ENCODE results near the gene SMC2. TPM values are rescaled to one million over a fixed set of nuclear protein-coding genes. Genes with fewer than 3 reads are reported as not detected.
A peak's percentile ranks its signal among the peaks of the same experiment; 100 is the strongest.

Gene SMC2
- total RNA-seq, 4 donors from 2014 or later, result 3.3 to 30.4 (median 5.7) TPM

DNA sequence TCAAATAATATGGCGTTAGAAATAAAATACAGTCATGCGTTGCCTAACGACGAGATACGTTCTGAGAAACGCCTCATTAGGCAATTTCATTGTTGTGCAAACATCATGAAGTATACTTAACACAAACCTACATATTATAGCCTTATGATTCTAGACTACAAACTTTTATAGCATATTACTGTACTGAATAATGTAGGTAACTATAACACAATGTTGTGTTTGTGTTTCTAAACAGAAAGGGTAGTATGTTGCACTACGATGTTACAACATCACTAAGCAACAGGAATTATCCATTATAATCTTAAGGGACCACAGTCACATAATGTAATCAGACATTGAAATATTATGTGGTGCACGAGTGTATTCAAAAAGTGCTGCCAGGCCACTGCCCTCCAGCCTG, 3.0 kb upstream of the SMC2 start:
- Histone ChIP-seq H3K36me3 (no peaks in the 10 kb centered on the region), H3K4me1 (peaks cover 6% of the 10 kb centered on the region in 2 donors), H3K27me3 (no peaks in the 10 kb centered on the region), H3K9me3 (no peaks in the 10 kb centered on the region), H3K4me3 (peak overlapping the region; percentile 8 to 18), H3K27ac (peak overlapping the region; percentile 95 to 99)
- TF ChIP-seq, protein P1, sequence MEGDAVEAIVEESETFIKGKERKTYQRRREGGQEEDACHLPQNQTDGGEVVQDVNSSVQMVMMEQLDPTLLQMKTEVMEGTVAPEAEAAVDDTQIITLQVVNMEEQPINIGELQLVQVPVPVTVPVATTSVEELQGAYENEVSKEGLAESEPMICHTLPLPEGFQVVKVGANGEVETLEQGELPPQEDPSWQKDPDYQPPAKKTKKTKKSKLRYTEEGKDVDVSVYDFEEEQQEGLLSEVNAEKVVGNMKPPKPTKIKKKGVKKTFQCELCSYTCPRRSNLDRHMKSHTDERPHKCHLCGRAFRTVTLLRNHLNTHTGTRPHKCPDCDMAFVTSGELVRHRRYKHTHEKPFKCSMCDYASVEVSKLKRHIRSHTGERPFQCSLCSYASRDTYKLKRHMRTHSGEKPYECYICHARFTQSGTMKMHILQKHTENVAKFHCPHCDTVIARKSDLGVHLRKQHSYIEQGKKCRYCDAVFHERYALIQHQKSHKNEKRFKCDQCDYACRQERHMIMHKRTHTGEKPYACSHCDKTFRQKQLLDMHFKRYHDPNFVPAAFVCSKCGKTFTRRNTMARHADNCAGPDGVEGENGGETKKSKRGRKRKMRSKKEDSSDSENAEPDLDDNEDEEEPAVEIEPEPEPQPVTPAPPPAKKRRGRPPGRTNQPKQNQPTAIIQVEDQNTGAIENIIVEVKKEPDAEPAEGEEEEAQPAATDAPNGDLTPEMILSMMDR (IDR thresholded peaks at IDR 0.05), result no peak
- no peak for TF ChIP-seq POLR2A (IDR thresholded peaks at IDR 0.05)
- no peak for DNase-seq
- intact Hi-C loops (cut with DNase I; ENCODE audit: low total_unique reads), result no loop called here

GRCh38 chr9:104091708-104092107, 2.4 kb upstream of the SMC2 start:
- Histone ChIP-seq H3K4me3 (peak overlapping the region; percentile 8 to 18), H3K27ac (peak overlapping the region; percentile 95 to 99), H3K9me3 (no peaks in the 10 kb centered on the region), H3K4me1 (peaks cover 6% of the 10 kb centered on the region in 2 donors), H3K36me3 (no peaks in the 10 kb centered on the region), H3K27me3 (no peaks in the 10 kb centered on the region)
- DNase-seq, result peak; percentile 21 to 76
- intact Hi-C loops (cut with DNase I; ENCODE audit: low total_unique reads), result no loop called here
- TF ChIP-seq, protein P1 (IDR thresholded peaks at IDR 0.05), result peak in 3 of 4 experiments; percentile 24 to 62 (median 37)
- no peak for TF ChIP-seq POLR2A (IDR thresholded peaks at IDR 0.05)

- no peaks in the 10 kb centered on the region for H3K9me3 ChIP-seq
- peaks cover 6% of the 10 kb centered on the region in 2 donors for H3K4me1 ChIP-seq
- TF ChIP-seq, protein P1 (IDR thresholded peaks at IDR 0.05), result no peak
- TF ChIP-seq POLR2A (IDR thresholded peaks at IDR 0.05), result no peak
- H3K36me3 ChIP-seq, result no peaks in the 10 kb centered on the region
- H3K27ac ChIP-seq, result peak overlapping the region; percentile 95 to 99
- H3K27me3 ChIP-seq, result no peaks in the 10 kb centered on the region
- no peak for DNase-seq
- no peak overlapping the region for H3K4me3 ChIP-seq
- intact Hi-C loops (cut with DNase I; ENCODE audit: low total_unique reads), result no loop called here
These were observed 1.9 kb upstream of the SMC2 start for GRCh38 chr9:104092192-104092591.

- Histone ChIP-seq H3K4me3 (peak overlapping the region; percentile 66 to 78), H3K27me3 (no peaks in the 10 kb centered on the region), H3K36me3 (no peaks in the 10 kb centered on the region), H3K4me1 (peaks cover 6% of the 10 kb centered on the region in 2 donors), H3K9me3 (no peaks in the 10 kb centered on the region), H3K27ac (peak overlapping the region; percentile 95 to 99)
- no peak for TF ChIP-seq POLR2A (IDR thresholded peaks at IDR 0.05)
- TF ChIP-seq, protein P1 (IDR thresholded peaks at IDR 0.05), result no peak
- intact Hi-C loops (cut with DNase I; ENCODE audit: low total_unique reads), result no loop called here
- DNase-seq, result no peak
These were observed 1.1 kb upstream of the SMC2 start for GRCh38 chr9:104092875-104093600.

- Histone ChIP-seq H3K27ac (peak overlapping the region; percentile 95 to 99), H3K9me3 (no peaks in the 10 kb centered on the region), H3K4me3 (peak overlapping the region; percentile 66 to 78), H3K27me3 (no peaks in the 10 kb centered on the region), H3K36me3 (no peaks in the 10 kb centered on the region), H3K4me1 (peaks cover 6% of the 10 kb centered on the region in 2 donors)
- DNase-seq, result no peak
- TF ChIP-seq, protein P1 (IDR thresholded peaks at IDR 0.05), result no peak
- no peak for TF ChIP-seq POLR2A (IDR thresholded peaks at IDR 0.05)
- intact Hi-C loops (cut with DNase I; ENCODE audit: low total_unique reads), result no loop called here
These were observed 466 bp downstream of the SMC2 start for GRCh38 chr9:104094534-104095015.
